HTR-8/SVneo (cell line): ENCODE data around the gene FREM1.

Experiments
- DNase-seq: peaks from one replicate; pipeline ENCODE4 v3.0.0; 2011; ENCODE audit warnings: low spot score, mixed read lengths; ENCODE audit not compliant: insufficient read length
- FAIRE-seq: peaks from 2 replicates; lab custom pipeline; 2011; peaks lifted over from hg19 to GRCh38; lab: Jason Lieb, UNC

FREM1 gene

GRCh38 chr9:14911046-14911445 lies 818 bp upstream of the FREM1 start:
- DNase-seq = no peak
- no peak for FAIRE-seq

- DNase-seq (no peak), FAIRE-seq (no peak)
These were observed 647 bp downstream of the FREM1 start for GRCh38 chr9:14909601-14909960.

- DNase-seq = no peak
- no peak for FAIRE-seq
These were observed 1.0 kb downstream of the FREM1 start for GRCh38 chr9:14909181-14909580.

- DNase-seq (no peak), FAIRE-seq (no peak)
These were observed 1.7 kb downstream of the FREM1 start for GRCh38 chr9:14908295-14909180.

GRCh38 chr9:14907696-14908095 lies 2.5 kb downstream of the FREM1 start:
- DNase-seq (no peak), FAIRE-seq (no peak)

- no peak for DNase-seq
These were observed 2.9 kb downstream of the FREM1 start for GRCh38 chr9:14907360-14907685.

GRCh38 chr9:14906644-14907359 lies 3.4 kb downstream of the FREM1 start:
- no peak for DNase-seq
- FAIRE-seq = no peak

More at GRCh38 chr9:14907360-14907685, 2.9 kb downstream of the FREM1 start:
- FAIRE-seq = no peak

- no peak for DNase-seq
- FAIRE-seq = no peak
These were observed 4.2 kb downstream of the FREM1 start for GRCh38 chr9:14906000-14906399.

- FAIRE-seq (no peak), DNase-seq (no peak)
These were observed 7.2 kb downstream of the FREM1 start for GRCh38 chr9:14903040-14903439.

- DNase-seq = no peak
- no peak for FAIRE-seq
These were observed 7.7 kb downstream of the FREM1 start for GRCh38 chr9:14902561-14902960.

- FAIRE-seq (no peak), DNase-seq (no peak)
These were observed 10.4 kb downstream of the FREM1 start for GRCh38 chr9:14899815-14900193.

GRCh38 chr9:14899042-14899814 lies 11.0 kb downstream of the FREM1 start:
- DNase-seq = no peak
- no peak for FAIRE-seq

- DNase-seq (no peak), FAIRE-seq (no peak)
These were observed 14.4 kb downstream of the FREM1 start for GRCh38 chr9:14895806-14896205.

- FAIRE-seq = no peak
- DNase-seq = no peak
These were observed 16.9 kb downstream of the FREM1 start for GRCh38 chr9:14893280-14893679.

GRCh38 chr9:14891332-14891731 lies 18.9 kb downstream of the FREM1 start:
- DNase-seq = no peak
- FAIRE-seq = no peak

- no peak for DNase-seq
- FAIRE-seq = no peak
These were observed 20.8 kb downstream of the FREM1 start for GRCh38 chr9:14889451-14889850.

- FAIRE-seq (no peak), DNase-seq (no peak)
These were observed 21.4 kb downstream of the FREM1 start for GRCh38 chr9:14888875-14889274.

- no peak for DNase-seq
- FAIRE-seq = no peak
These were observed 22.0 kb downstream of the FREM1 start for GRCh38 chr9:14888272-14888671.

GRCh38 chr9:14887149-14887548 lies 23.1 kb downstream of the FREM1 start:
- DNase-seq = no peak
- FAIRE-seq = no peak

- DNase-seq (no peak), FAIRE-seq (no peak)
These were observed 26.8 kb downstream of the FREM1 start for GRCh38 chr9:14883310-14883944.

GRCh38 chr9:14882090-14882489 lies 28.1 kb downstream of the FREM1 start:
- no peak for FAIRE-seq

More at GRCh38 chr9:14882090-14882489, 28.1 kb downstream of the FREM1 start:
- no peak for DNase-seq
